OCI-LY7 (cell line): ENCODE measurements around the gene RBM28. TPM values are rescaled to one million over a fixed set of nuclear protein-coding genes. Genes with fewer than 3 reads are reported as not detected.

Experiments used
- BruUV-seq: library from RNA; stranded (reverse); fragments of 400-500 nt; replicated peaks from 2 replicates; lab custom pipeline; 2021; lab: Mats Ljungman, UMichigan
- CTCF ChIA-PET: fragments of 300-600 bp; sonication (Branson Sonifier 250); formaldehyde crosslinking; loops from one replicate; lab custom pipeline; 2022; ENCODE audit warnings: antibody characterized with exemption; ENCODE audit not compliant: unreplicated experiment; lab: Charles Lee
- POLR2A ChIA-PET: fragments of 300-600 bp; sonication (Branson Sonifier 250); formaldehyde crosslinking; loops from one replicate; lab custom pipeline; 2022; ENCODE audit warnings: antibody characterized with exemption; lab: Charles Lee
- DNase-seq: peaks from one replicate; pipeline ENCODE4 v3.0.0-alpha.2; 2015; ENCODE audit warnings: low spot score
- H2AFZ ChIP-seq: fragments of 200-600 bp; sonication (generic), shearing (Covaris generic); 2 replicates; pipeline ENCODE4 v1.6.1; 2014; ENCODE audit warnings: mild to moderate bottlenecking, antibody characterized with exemption, low read length, moderate library complexity
- H3K27ac ChIP-seq: fragments of 200-600 bp; sonication (generic); 2 replicates; pipeline ENCODE4 v1.5.1; 2014; ENCODE audit warnings: mixed run types, low read depth, mild to moderate bottlenecking, moderate library complexity, low read length, inconsistent platforms; ENCODE audit not compliant: poor library complexity, severe bottlenecking
- H3K36me3 ChIP-seq: fragments of 200-600 bp; sonication (generic); 2 replicates; pipeline ENCODE4 v1.6.1; 2014; ENCODE audit warnings: mild to moderate bottlenecking, antibody characterized with exemption, low read length, moderate library complexity, mixed read lengths; ENCODE audit not compliant: insufficient read depth
- H3K4me1 ChIP-seq: fragments of 200-600 bp; sonication (generic); 2 replicates; pipeline ENCODE4 v1.5.1; 2014; ENCODE audit warnings: mild to moderate bottlenecking, low read length; ENCODE audit not compliant: insufficient read depth, poor library complexity, severe bottlenecking
- H3K4me2 ChIP-seq: fragments of 200-600 bp; sonication (generic); 2 replicates; pipeline ENCODE4 v1.6.1; 2014; ENCODE audit warnings: mild to moderate bottlenecking, low read length
- H3K4me3 ChIP-seq: fragments of 200-600 bp; sonication (generic); 2 replicates; pipeline ENCODE4 v1.5.1; 2014; ENCODE audit warnings: mild to moderate bottlenecking, low read depth, low read length; ENCODE audit not compliant: poor library complexity, severe bottlenecking
- H3K79me2 ChIP-seq: fragments of 200-600 bp; sonication (generic); 2 replicates; pipeline ENCODE4 v1.6.1; 2016; ENCODE audit warnings: low read depth, mild to moderate bottlenecking, low read length, moderate library complexity, mixed read lengths; ENCODE audit not compliant: insufficient read depth
- H3K9me2 ChIP-seq: fragments of 200-600 bp; sonication (generic); 2 replicates; pipeline ENCODE4 v1.6.1; 2016; ENCODE audit warnings: mild to moderate bottlenecking, low read length, mixed read lengths; ENCODE audit not compliant: insufficient read depth
- H3K9me3 ChIP-seq: fragments of 200-600 bp; sonication (generic); 2 replicates; pipeline ENCODE4 v1.6.1; 2014; ENCODE audit warnings: mild to moderate bottlenecking, mixed run types, low read length, mixed read lengths
- H4K20me1 ChIP-seq: fragments of 200-600 bp; sonication (generic); 2 replicates; pipeline ENCODE4 v1.6.1; 2014; ENCODE audit warnings: mild to moderate bottlenecking, antibody characterized with exemption, low read length, moderate library complexity, mixed read lengths; ENCODE audit not compliant: insufficient read depth
- CTCF ChIP-seq: fragments of 200-600 bp; sonication (generic); conservative IDR thresholded peaks from 2 replicates; pipeline ENCODE4 v1.5.1; 2014; ENCODE audit warnings: mild to moderate bottlenecking, antibody characterized with exemption, low read length, moderate library complexity, mixed read lengths
- EZH2phosphoT487 ChIP-seq: fragments of 200-600 bp; sonication (generic); IDR thresholded peaks from 2 replicates; pipeline ENCODE4 v1.6.1; 2018; ENCODE audit warnings: low read depth, borderline replicate concordance, mild to moderate bottlenecking, mixed run types, antibody characterized with exemption, low read length, moderate library complexity, mixed read lengths
- intact Hi-C: fragments of 100-400 bp; cut with micrococcal nuclease; formaldehyde crosslinking; loops from one replicate; pipeline ENCODE4 v1.10.0; 2022; ENCODE audit not compliant: unreplicated experiment
- total RNA-seq, 2 experiments: library from RNA; depleted of rRNA in 1 of 2; stranded (reverse); fragments of >200 nt in 1 of 2; shearing (Covaris generic) in 1 of 2; gene quantifications; 2 replicates each; pipeline ENCODE4 v1.2.3, GENCODE V29; 2014 to 2022

The RBM28 gene
- total RNA-seq, 2 experiments from 2014 or later, result 35.6 to 70.0 TPM

GRCh38 chr7:128357217-128357613 lies 13.5 kb upstream of the RBM28 start:
- H2AFZ ChIP-seq, result no peak overlapping the region
- H3K36me3 ChIP-seq, result no peaks in the 10 kb centered on the region
- intact Hi-C loops, result no loop called here
- no peak overlapping the region for H3K4me2 ChIP-seq
- no peak overlapping the region for H3K4me3 ChIP-seq
- no peaks in the 10 kb centered on the region for H4K20me1 ChIP-seq
- TF ChIP-seq CTCF (no peak), EZH2phosphoT487 (no peak)
- no TSS peak for BruUV-seq
- no peak overlapping the region for H3K27ac ChIP-seq
- no peaks in the 10 kb centered on the region for H3K79me2 ChIP-seq
- no peak for DNase-seq
- H3K9me3 ChIP-seq, result no peaks in the 10 kb centered on the region
- POLR2A ChIA-PET, result interaction anchor here (0.8 to 1.6 kb wide), 2 partner anchors 12 to 16 kb away, joined by 4 read pairs; no protein-coding TSS in a partner anchor
- H3K9me2 ChIP-seq, result no peaks in the 10 kb centered on the region
- CTCF ChIA-PET, result interaction anchor here (1.3 kb wide), 1 partner anchor 10 kb away, joined by 4 read pairs; no protein-coding TSS in a partner anchor
- no peaks in the 10 kb centered on the region for H3K4me1 ChIP-seq

DNA sequence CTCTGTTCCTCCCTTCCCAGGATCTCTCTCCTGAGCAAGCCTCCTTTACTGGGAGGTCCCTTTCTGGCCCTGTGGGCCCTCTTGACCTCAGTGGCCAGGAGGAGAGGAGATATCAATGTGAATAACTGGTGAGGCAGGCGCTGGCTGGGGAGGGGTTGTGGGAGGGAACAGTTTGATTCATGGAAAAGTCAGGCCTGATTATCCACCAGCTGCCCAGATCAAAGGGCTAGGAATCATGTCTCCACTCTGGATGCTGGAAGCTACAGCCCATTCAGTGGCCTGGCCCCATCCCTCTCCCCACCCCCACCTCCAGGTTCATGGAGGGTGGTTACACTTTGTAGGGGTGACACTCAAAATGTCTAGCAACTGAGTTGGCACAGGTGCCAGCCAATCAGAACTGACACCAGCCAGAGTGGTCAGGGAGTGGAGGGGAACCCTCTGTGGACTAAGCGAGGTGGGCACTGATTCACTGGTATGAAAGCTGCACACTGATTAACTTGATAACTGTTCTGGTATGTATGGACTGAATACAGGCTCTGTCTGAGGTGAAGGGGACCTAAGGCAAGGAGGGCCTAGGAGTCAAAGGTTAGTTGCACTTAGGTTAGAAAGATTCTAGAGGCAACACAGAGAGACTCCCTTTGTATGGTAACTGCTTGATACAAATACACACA lies 13.0 kb upstream of the RBM28 start:
- Histone ChIP-seq H3K9me3 (no peaks in the 10 kb centered on the region), H3K4me1 (no peaks in the 10 kb centered on the region), H3K36me3 (no peaks in the 10 kb centered on the region), H3K27ac (no peak overlapping the region), H3K9me2 (no peaks in the 10 kb centered on the region), H3K4me2 (no peak overlapping the region), H4K20me1 (no peaks in the 10 kb centered on the region), H3K79me2 (no peaks in the 10 kb centered on the region), H2AFZ (no peak overlapping the region), H3K4me3 (no peak overlapping the region)
- no peak for DNase-seq
- ChIA-PET CTCF (no interaction called here), POLR2A (interaction anchor here (1.6 kb wide), 1 partner anchor 16 kb away, joined by 4 read pairs; no protein-coding TSS in a partner anchor)
- no TSS peak for BruUV-seq
- intact Hi-C loops, result no loop called here
- no peak for TF ChIP-seq EZH2phosphoT487
- TF ChIP-seq CTCF, result no peak

DNA sequence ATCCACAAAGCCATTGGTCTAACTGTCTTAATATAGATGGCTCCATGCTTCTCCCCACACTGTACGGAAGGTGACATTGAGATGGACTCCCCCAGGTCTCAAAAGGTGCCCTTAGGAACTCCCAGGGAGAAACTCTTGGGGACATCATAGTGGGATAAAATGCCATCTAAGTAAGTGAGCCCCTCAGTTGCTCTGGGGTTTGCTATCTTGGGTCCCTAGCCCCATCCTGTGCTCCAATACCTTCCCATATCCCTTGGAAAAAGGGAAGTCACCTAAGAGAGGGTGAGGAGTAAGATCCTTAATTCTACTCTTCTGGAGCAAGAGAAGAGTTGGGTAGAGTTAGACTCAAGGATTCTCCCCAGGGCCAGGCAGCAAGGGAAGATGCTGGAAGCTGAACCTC lies 9.9 kb upstream of the RBM28 start:
- H3K27ac ChIP-seq, result no peak overlapping the region
- no peak overlapping the region for H2AFZ ChIP-seq
- no peak overlapping the region for H3K4me3 ChIP-seq
- no peaks in the 10 kb centered on the region for H3K79me2 ChIP-seq
- H3K36me3 ChIP-seq, result no peaks in the 10 kb centered on the region
- ChIA-PET CTCF (no interaction called here), POLR2A (no interaction called here)
- intact Hi-C loops, result no loop called here
- no peaks in the 10 kb centered on the region for H3K9me2 ChIP-seq
- H3K4me2 ChIP-seq, result no peak overlapping the region
- H3K4me1 ChIP-seq, result no peaks in the 10 kb centered on the region
- H4K20me1 ChIP-seq, result no peaks in the 10 kb centered on the region
- DNase-seq, result no peak
- TF ChIP-seq EZH2phosphoT487, result no peak
- BruUV-seq, result no TSS peak
- H3K9me3 ChIP-seq, result no peaks in the 10 kb centered on the region
